GM12801 (cell line): ENCODE measurements around the gene CNOT4.

ENCODE experiments used
- TF ChIP-seq, protein P1 (sequence below): IDR thresholded peaks from one replicate; pipeline ENCODE4 v1.5.1; 2011; ENCODE audit warnings: control low read depth; ENCODE audit not compliant: insufficient read length; ENCODE audit errors: extremely low read depth

CNOT4 gene

GRCh38 chr7:135448753-135449152 lies 61.1 kb downstream of the CNOT4 start:
- TF ChIP-seq, protein P1, sequence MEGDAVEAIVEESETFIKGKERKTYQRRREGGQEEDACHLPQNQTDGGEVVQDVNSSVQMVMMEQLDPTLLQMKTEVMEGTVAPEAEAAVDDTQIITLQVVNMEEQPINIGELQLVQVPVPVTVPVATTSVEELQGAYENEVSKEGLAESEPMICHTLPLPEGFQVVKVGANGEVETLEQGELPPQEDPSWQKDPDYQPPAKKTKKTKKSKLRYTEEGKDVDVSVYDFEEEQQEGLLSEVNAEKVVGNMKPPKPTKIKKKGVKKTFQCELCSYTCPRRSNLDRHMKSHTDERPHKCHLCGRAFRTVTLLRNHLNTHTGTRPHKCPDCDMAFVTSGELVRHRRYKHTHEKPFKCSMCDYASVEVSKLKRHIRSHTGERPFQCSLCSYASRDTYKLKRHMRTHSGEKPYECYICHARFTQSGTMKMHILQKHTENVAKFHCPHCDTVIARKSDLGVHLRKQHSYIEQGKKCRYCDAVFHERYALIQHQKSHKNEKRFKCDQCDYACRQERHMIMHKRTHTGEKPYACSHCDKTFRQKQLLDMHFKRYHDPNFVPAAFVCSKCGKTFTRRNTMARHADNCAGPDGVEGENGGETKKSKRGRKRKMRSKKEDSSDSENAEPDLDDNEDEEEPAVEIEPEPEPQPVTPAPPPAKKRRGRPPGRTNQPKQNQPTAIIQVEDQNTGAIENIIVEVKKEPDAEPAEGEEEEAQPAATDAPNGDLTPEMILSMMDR: no peak

DNA sequence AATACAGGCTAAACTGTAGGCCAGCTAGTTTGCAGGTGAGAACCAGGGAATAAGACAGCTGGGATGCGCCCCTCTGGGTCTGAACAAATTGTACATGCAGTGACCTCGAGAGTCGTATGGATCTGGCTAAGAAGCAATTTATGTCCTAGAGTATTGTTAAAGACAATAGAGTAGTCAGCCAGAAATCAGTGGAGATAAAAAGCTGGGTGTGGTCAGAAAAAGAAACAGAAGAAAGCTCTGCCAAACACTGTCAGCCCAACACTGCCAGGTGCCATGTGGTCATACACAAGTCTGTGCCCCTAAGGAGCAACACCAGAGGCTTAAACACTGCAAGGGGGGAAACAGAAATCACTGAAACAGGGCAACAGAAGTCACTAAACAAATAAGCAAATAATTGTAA lies 62.2 kb downstream of the CNOT4 start:
- TF ChIP-seq, protein P1: no peak

DNA sequence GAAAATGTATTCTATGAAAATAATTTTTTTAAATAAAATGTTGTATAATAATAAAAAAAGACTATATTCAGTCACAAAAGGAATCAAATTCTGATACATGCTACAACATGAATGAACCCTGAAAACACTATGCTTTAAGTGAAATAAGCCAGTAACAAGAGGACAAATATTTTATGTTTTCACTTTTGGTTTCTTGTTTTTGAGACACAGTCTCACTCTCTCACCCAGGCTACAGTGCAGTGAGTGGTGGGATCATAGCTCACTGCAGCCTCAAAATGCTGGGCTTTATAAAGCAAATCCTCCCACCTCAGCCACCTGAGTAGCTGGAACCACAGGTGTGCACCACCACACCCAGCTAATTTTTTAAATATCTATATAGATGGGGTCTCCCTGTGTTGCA lies 64.2 kb downstream of the CNOT4 start:
- TF ChIP-seq, protein P1: no peak

GRCh38 chr7:135441791-135442190 lies 68.1 kb downstream of the CNOT4 start:
- TF ChIP-seq, protein P1: no peak

- TF ChIP-seq, protein P1: no peak
Observed at GRCh38 chr7:135434047-135434446, 75.9 kb downstream of the CNOT4 start.

DNA sequence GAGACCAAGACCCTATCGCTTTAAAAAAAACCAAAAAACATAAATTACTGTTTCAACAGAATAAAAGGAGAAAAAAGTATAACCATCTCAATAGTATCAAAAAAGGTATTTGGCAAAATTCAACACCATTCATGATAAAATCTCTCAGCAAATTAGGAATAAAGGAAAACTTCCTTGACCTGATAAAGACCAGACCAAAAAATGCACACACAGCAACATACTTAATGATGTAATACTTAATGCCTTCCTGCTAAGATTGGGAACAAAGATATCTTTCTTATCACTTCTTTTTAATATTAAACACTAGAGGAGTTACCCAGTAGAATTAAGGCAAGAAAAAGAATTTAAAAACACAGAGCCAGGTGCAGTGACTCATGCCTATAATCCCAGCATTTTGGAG lies 79.3 kb downstream of the CNOT4 start:
- TF ChIP-seq, protein P1: no peak

GRCh38 chr7:135428879-135429278 lies 81.0 kb downstream of the CNOT4 start:
- TF ChIP-seq, protein P1: no peak

GRCh38 chr7:135428011-135428410 lies 81.9 kb downstream of the CNOT4 start:
- TF ChIP-seq, protein P1: no peak
